ENCODE results near the gene MRPL40.

GRCh38 chr22:19387575-19387974 lies 44.8 kb upstream of the MRPL40 start:
- TF ChIP-seq, protein P1, sequence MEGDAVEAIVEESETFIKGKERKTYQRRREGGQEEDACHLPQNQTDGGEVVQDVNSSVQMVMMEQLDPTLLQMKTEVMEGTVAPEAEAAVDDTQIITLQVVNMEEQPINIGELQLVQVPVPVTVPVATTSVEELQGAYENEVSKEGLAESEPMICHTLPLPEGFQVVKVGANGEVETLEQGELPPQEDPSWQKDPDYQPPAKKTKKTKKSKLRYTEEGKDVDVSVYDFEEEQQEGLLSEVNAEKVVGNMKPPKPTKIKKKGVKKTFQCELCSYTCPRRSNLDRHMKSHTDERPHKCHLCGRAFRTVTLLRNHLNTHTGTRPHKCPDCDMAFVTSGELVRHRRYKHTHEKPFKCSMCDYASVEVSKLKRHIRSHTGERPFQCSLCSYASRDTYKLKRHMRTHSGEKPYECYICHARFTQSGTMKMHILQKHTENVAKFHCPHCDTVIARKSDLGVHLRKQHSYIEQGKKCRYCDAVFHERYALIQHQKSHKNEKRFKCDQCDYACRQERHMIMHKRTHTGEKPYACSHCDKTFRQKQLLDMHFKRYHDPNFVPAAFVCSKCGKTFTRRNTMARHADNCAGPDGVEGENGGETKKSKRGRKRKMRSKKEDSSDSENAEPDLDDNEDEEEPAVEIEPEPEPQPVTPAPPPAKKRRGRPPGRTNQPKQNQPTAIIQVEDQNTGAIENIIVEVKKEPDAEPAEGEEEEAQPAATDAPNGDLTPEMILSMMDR (IDR thresholded peaks at IDR 0.05) = no peak
- no peak for TF ChIP-seq EZH2 (IDR thresholded peaks at IDR 0.05; ENCODE audit: borderline replicate concordance, insufficient read depth, low read depth, low read length, poor library complexity, severe bottlenecking)
